IPS-18a (cell line): ENCODE data around the gene CCDC24.

ENCODE experiments used
- H3K27ac ChIP-seq: one replicate; pipeline ENCODE4 v1.5.1; 2013; ENCODE audit warnings: low read length
- H3K27me3 ChIP-seq: one replicate; pipeline ENCODE4 v1.6.1; 2013; ENCODE audit warnings: mild to moderate bottlenecking, low read length; ENCODE audit not compliant: control insufficient read depth, insufficient read depth
- H3K36me3 ChIP-seq: one replicate; pipeline ENCODE4 v1.6.1; 2013; ENCODE audit warnings: low read depth, low read length; ENCODE audit not compliant: control insufficient read depth
- H3K4me1 ChIP-seq: one replicate; pipeline ENCODE4 v1.6.1; 2013; ENCODE audit warnings: low read depth, low read length; ENCODE audit not compliant: control insufficient read depth
- H3K4me3 ChIP-seq: one replicate; pipeline ENCODE4 v1.5.1; 2013; ENCODE audit warnings: low read length
- H3K9ac ChIP-seq: one replicate; pipeline ENCODE4 v1.6.1; 2013; ENCODE audit warnings: mild to moderate bottlenecking, low read length, moderate library complexity
- H3K9me3 ChIP-seq: one replicate; pipeline ENCODE4 v1.6.1; 2013; ENCODE audit warnings: low read depth, low read length; ENCODE audit not compliant: control insufficient read depth

Gene CCDC24

DNA sequence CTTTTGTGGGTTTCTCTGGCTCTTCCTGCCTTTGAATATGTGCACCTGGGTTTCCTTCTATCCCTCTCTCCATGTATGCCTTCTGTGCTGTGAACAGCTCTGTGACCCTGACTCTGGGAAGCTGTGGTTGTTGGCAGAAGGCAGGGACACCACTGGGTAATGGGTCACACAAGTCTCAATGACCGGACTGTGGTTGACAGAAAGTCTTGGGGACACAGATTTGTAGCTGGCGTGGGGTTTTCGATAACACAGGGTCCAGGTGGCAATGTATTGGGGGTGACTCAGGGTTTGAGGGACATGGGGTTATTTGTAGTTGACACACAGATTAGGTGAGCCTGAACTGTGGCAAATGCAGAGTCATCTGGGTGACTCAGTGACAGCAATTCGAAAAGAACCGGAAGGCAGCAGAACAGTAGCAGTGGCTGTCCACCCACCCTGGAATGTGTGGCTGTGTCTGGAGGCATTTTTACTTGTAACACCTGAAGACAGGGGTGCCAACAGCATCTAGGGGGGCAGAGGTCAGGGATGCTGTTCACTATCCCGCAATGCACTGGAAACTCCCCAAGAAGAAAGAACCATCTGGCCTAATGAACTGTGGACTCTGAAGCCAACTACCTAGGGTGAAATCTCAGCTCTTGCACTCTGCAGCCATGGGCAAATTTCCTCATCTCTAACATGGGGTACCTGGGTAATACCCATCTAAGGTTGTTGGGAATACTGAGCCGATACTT lies 52.8 kb downstream of the CCDC24 start:
- H3K4me3 ChIP-seq = no peak overlapping the region
- H3K27ac ChIP-seq = no peak overlapping the region
- H3K9me3 ChIP-seq = no peaks in the 10 kb centered on the region
- no peaks in the 10 kb centered on the region for H3K36me3 ChIP-seq
- peaks cover 4% of the 10 kb centered on the region for H3K27me3 ChIP-seq
- H3K9ac ChIP-seq = no peak overlapping the region
- no peaks in the 10 kb centered on the region for H3K4me1 ChIP-seq

DNA sequence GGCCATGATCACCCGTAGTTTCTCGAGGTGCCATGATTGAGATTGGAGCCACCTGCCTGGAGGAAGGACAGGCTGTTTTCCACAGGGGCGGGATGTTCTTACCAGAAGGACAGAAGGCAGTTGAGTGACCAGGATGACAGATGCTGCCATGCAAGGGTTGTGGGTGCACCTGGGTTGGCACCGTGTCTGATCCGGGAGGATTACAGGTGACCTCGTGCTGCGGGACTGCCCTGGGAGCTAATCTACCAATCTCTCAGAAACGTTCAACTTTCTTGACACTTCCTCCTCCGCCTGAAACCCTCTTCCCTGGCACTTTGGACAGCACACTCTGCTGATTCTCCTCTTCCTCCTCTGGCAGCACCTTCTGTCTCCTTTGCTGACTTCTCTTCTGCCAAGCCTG lies 53.7 kb downstream of the CCDC24 start:
- no peaks in the 10 kb centered on the region for H3K36me3 ChIP-seq
- peaks cover 4% of the 10 kb centered on the region for H3K27me3 ChIP-seq
- H3K9ac ChIP-seq = no peak overlapping the region
- H3K27ac ChIP-seq = no peak overlapping the region
- no peaks in the 10 kb centered on the region for H3K9me3 ChIP-seq
- no peak overlapping the region for H3K4me3 ChIP-seq
- H3K4me1 ChIP-seq = no peaks in the 10 kb centered on the region
